OCI-LY1 (cell line): ENCODE measurements around the gene UTP25.

Source experiments
- H2AFZ ChIP-seq: fragments of 200-600 bp; sonication (generic), shearing (Covaris generic); 2 replicates; pipeline ENCODE4 v1.6.0; 2014; ENCODE audit warnings: antibody characterized with exemption, mild to moderate bottlenecking, low read length
- H3F3A ChIP-seq: fragments of 200-600 bp; sonication (generic), shearing (Covaris generic); 2 replicates; pipeline ENCODE4 v1.6.0; 2014; ENCODE audit warnings: mild to moderate bottlenecking, antibody characterized with exemption, low read length, moderate library complexity; ENCODE audit not compliant: insufficient read depth
- H3K27ac ChIP-seq: fragments of 200-600 bp; sonication (generic); 2 replicates; pipeline ENCODE4 v1.5.1; 2014; ENCODE audit warnings: low read length, mixed run types, mild to moderate bottlenecking, low read depth; ENCODE audit not compliant: poor library complexity, severe bottlenecking
- H3K27me3 ChIP-seq: fragments of 200-600 bp; sonication (generic); 2 replicates; pipeline ENCODE4 v1.6.0; 2014; ENCODE audit warnings: antibody characterized with exemption, mild to moderate bottlenecking, low read length, moderate library complexity; ENCODE audit not compliant: insufficient read depth
- H3K36me3 ChIP-seq: fragments of 200-600 bp; sonication (generic); 2 replicates; pipeline ENCODE4 v1.6.1; 2014; ENCODE audit warnings: mild to moderate bottlenecking, antibody characterized with exemption, low read length, moderate library complexity, mixed read lengths; ENCODE audit not compliant: insufficient read depth
- H3K4me1 ChIP-seq: fragments of 200-600 bp; sonication (generic); 2 replicates; pipeline ENCODE4 v1.5.1; 2014; ENCODE audit warnings: mild to moderate bottlenecking, low read length, moderate library complexity; ENCODE audit not compliant: insufficient read depth, severe bottlenecking
- H3K4me2 ChIP-seq: fragments of 200-600 bp; sonication (generic), shearing (Covaris generic); 2 replicates; pipeline ENCODE4 v1.6.1; 2014; ENCODE audit warnings: low read length
- H3K4me3 ChIP-seq: fragments of 200-600 bp; sonication (generic); 2 replicates; pipeline ENCODE4 v1.5.1; 2014; ENCODE audit warnings: low read length, low read depth, mild to moderate bottlenecking, mixed read lengths; ENCODE audit not compliant: poor library complexity, severe bottlenecking
- H3K79me2 ChIP-seq: fragments of 200-600 bp; shearing (Covaris generic); 2 replicates; pipeline ENCODE4 v1.6.1; 2016; ENCODE audit warnings: mixed run types, low read length, mixed read lengths; ENCODE audit not compliant: insufficient read depth
- H3K9ac ChIP-seq: fragments of 200-600 bp; sonication (generic), shearing (Covaris generic); 2 replicates; pipeline ENCODE4 v1.6.1; 2014; ENCODE audit warnings: mild to moderate bottlenecking, low read length, mixed read lengths
- H3K9me2 ChIP-seq: fragments of 200-600 bp; sonication (generic), shearing (Covaris generic); 2 replicates; pipeline ENCODE4 v1.6.1; 2014; ENCODE audit warnings: low read depth, mild to moderate bottlenecking, low read length, mixed read lengths
- H3K9me3 ChIP-seq: fragments of 200-600 bp; shearing (Covaris generic); 2 replicates; pipeline ENCODE4 v1.6.1; 2014; ENCODE audit warnings: low read length, mixed read lengths
- H4K20me1 ChIP-seq: fragments of 200-600 bp; sonication (generic), shearing (Covaris generic); 2 replicates; pipeline ENCODE4 v1.6.0; 2016; ENCODE audit warnings: mild to moderate bottlenecking, low read length; ENCODE audit not compliant: insufficient read depth
- EZH2 ChIP-seq: fragments of 200-600 bp; sonication (generic), shearing (Covaris generic); IDR thresholded peaks from 2 replicates; pipeline ENCODE4 v1.8.0; 2017; ENCODE audit warnings: borderline replicate concordance, mixed run types, mild to moderate bottlenecking, antibody characterized with exemption, low read length, moderate library complexity, mixed read lengths
- TF ChIP-seq, protein P1 (sequence below): fragments of 200-600 bp; sonication (generic), shearing (Covaris generic); IDR thresholded peaks from 2 replicates; pipeline ENCODE4 v1.5.1; 2017; ENCODE audit warnings: mild to moderate bottlenecking, antibody characterized with exemption, low read length, moderate library complexity, mixed read lengths

UTP25 gene

DNA sequence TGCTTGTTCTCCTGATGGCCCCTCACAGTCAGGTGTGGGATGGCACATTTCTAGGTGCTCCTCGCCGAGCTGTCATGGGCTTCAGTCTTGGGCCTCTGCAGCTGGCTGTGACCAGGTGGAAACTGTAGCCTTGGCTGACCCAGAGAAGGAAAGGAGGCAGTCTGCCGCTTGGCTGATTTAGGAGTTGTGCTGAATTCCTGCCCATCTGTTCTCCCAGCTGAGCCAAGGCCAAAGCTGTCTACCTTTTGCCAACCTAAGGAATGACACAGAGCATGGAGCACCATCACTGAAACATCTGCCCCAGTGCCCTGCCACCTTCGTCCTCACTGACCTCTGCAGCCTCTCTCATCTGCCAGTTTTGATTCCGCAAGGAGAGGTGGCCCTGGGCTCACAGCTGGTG, 27.9 kb downstream of the UTP25 start:
- Histone ChIP-seq H3K9ac (no peak overlapping the region), H3K4me2 (no peak overlapping the region), H3K79me2 (no peaks in the 10 kb centered on the region), H3K9me2 (no peaks in the 10 kb centered on the region), H3K36me3 (peaks cover 38% of the 10 kb centered on the region), H2AFZ (no peak overlapping the region), H3K27ac (no peak overlapping the region), H3K4me3 (no peak overlapping the region), H3K9me3 (no peaks in the 10 kb centered on the region), H4K20me1 (no peaks in the 10 kb centered on the region), H3F3A (no peaks in the 10 kb centered on the region), H3K4me1 (no peaks in the 10 kb centered on the region), H3K27me3 (no peaks in the 10 kb centered on the region)
- TF ChIP-seq EZH2, result no peak
- TF ChIP-seq, protein P1, sequence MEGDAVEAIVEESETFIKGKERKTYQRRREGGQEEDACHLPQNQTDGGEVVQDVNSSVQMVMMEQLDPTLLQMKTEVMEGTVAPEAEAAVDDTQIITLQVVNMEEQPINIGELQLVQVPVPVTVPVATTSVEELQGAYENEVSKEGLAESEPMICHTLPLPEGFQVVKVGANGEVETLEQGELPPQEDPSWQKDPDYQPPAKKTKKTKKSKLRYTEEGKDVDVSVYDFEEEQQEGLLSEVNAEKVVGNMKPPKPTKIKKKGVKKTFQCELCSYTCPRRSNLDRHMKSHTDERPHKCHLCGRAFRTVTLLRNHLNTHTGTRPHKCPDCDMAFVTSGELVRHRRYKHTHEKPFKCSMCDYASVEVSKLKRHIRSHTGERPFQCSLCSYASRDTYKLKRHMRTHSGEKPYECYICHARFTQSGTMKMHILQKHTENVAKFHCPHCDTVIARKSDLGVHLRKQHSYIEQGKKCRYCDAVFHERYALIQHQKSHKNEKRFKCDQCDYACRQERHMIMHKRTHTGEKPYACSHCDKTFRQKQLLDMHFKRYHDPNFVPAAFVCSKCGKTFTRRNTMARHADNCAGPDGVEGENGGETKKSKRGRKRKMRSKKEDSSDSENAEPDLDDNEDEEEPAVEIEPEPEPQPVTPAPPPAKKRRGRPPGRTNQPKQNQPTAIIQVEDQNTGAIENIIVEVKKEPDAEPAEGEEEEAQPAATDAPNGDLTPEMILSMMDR, result no peak

DNA sequence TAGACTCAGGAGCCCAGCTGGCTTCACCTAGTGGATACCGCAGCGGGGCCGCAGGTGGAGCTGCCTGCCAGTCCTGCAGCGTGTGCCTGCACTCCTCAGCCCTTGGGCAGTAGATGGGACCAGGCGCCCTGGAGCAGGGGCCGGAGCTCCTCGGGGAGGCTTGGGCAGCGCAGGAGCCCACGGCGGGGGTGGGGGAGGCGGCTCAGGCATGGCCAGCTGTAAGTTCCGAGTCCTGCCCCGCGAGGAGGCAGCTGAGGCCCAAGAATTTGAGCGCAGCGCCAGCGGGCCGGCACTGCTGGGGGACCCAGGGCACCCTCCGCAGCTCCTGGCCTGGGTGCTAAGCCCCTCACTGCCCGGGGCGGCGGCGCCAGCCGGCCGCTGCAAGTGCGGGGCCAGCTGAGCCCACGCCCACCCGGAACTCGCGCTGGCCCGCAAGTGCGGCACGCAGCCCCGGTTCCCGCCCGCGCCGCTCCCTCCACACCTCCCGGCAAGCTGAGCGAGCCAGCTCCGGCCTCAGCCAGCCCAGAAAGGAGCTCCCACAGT, 30.9 kb downstream of the UTP25 start:
- Histone ChIP-seq H3K9me3 (no peaks in the 10 kb centered on the region), H3K79me2 (no peaks in the 10 kb centered on the region), H2AFZ (no peak overlapping the region)

DNA sequence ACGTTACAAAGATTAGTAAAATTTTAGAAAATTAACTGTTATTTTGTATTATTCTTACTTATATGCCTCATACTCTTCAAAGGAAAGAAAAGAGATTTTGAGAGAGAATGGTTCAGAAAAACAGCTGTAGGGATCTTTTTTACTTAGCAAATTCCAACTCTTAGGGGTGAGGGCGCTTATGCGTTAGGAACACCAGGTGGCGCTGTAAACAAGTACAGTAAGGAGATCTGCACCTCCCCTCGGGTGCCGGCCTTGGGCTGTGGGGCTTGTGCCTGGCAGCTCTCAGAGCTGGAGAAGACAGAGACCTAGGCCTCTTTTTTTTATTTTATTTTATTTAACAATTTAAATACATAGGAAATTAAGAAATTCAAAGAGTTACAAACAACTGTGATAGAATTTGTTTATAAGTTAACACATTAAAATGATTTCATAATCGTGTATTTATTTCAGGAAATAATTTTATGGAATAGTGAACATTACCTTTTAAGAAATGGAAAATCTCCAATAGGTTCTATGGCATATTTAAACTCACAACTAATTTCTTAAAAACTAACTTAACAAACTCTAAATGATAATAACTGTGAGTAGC, 32.6 kb downstream of the UTP25 start:
- H3K79me2 ChIP-seq, result no peaks in the 10 kb centered on the region
- TF ChIP-seq, protein P1, result peak; percentile 75
- TF ChIP-seq EZH2, result no peak
- no peaks in the 10 kb centered on the region for H3K36me3 ChIP-seq
- H3K9me3 ChIP-seq, result no peaks in the 10 kb centered on the region
- H3K27me3 ChIP-seq, result no peaks in the 10 kb centered on the region
- H3K9me2 ChIP-seq, result no peaks in the 10 kb centered on the region
- H3K4me1 ChIP-seq, result no peaks in the 10 kb centered on the region
- H3K27ac ChIP-seq, result no peak overlapping the region
- no peak overlapping the region for H2AFZ ChIP-seq
- H3K4me3 ChIP-seq, result no peak overlapping the region
- H3K9ac ChIP-seq, result no peak overlapping the region
- H4K20me1 ChIP-seq, result no peaks in the 10 kb centered on the region
- no peak overlapping the region for H3K4me2 ChIP-seq
- H3F3A ChIP-seq, result no peaks in the 10 kb centered on the region

More for the DNA sequence above, 30.9 kb downstream of the UTP25 start:
- Histone ChIP-seq H3K4me2 (no peak overlapping the region), H4K20me1 (no peaks in the 10 kb centered on the region), H3K36me3 (peaks cover 9% of the 10 kb centered on the region), H3K4me1 (no peaks in the 10 kb centered on the region), H3F3A (no peaks in the 10 kb centered on the region), H3K9ac (no peak overlapping the region), H3K4me3 (no peak overlapping the region), H3K27ac (no peak overlapping the region), H3K27me3 (no peaks in the 10 kb centered on the region), H3K9me2 (no peaks in the 10 kb centered on the region)
- no peak for TF ChIP-seq EZH2
- TF ChIP-seq, protein P1, result no peak
